Activated CD8-positive, alpha-beta memory T cell treated with anti-CD3 and anti-CD28 coated beads for 1 hour (primary cell): Measurements from ENCODE around the gene CFAP43.
A peak's percentile ranks its signal among the peaks of the same experiment; 100 is the strongest.

Experiments
- DNase-seq, 2 donors: peaks; one replicate each; pipeline ENCODE4 v3.0.0-alpha.2; 2020; ENCODE audit warnings: low read depth in 1 of 2; ENCODE audit errors: extremely low read depth in 1 of 2

CFAP43 gene, protein sequence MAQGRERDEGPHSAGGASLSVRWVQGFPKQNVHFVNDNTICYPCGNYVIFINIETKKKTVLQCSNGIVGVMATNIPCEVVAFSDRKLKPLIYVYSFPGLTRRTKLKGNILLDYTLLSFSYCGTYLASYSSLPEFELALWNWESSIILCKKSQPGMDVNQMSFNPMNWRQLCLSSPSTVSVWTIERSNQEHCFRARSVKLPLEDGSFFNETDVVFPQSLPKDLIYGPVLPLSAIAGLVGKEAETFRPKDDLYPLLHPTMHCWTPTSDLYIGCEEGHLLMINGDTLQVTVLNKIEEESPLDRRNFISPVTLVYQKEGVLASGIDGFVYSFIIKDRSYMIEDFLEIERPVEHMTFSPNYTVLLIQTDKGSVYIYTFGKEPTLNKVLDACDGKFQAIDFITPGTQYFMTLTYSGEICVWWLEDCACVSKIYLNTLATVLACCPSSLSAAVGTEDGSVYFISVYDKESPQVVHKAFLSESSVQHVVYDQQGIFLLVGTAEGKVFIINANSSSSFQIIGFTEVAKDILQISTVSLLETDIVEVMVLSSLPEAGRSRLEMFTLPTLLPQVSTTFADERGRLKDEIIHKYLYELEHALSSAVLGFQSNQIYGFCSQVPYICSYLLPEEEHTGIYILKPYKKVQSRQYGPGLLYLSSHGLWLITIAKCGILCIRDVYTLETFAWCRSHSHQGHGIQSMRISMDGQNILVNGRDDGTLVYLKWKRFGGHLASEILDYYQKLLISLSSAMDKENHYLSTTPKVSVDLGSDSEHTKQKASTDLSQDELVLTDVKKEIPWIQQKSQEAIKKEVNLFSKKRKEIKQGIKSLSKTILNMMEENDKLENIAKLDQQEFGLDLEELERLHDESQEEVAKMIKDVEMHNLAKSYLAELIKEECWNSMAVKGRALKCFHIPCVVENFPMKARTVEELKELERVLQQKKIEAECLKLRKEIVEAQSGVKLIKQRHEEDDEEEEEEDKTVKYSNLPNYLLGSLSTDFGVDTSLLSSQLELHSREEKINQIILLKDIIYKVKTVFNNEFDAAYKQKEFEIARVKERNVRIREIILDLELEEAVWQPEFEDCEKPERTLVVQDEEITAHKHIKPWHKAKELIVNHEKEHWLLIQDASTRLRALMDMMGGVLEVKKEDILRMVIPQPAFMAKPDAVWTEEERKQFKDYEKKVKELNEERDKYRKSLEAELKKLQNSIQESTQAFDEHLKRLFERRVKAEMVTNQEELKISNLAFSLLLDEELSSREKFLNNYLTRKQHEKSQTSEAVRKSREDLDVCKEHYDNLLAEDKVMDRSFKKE (N-terminal part only)

DNA sequence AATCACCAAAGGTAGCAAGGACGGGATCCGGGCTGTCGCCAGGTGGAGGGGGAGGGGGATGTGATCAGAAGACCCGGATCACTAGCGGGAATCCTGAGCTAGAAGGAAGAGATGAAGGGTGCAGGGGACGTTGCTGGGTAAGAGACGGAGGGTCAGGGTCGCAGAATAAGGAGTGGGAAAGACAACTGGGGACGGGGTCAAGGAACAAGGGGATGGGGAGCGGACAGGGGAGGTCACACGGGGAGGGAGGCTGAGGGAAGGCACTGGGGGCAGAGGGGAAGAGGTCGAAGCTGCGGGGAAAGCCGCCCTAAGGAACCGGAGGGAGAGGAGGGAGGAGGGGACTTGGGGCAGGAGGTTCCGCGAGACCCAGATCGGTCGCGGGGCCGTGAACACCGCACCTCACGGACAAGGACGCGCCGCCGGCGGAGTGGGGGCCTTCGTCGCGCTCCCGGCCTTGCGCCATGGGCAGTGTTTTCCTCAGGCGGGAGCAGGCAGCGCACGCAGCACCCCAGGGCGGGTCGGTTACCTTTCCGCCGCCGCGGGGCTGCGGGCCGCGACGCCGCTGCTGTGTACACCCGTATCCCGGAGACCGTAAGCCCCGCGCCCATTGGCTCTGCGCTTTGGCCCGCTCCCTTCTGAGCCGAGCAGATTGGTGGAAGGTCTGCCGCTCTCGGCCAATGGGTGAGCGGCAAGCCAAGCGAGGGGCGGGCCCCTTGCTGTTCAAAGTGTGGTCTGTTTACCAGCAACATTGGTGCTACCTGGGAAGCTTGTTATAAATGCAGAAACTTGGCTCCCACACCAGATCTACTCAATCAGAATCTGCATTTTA is at the start of gene CFAP43:
TSS of gene CFAP43 (minus strand) at position 581 of the 829 bp plus-strand sequence. CDS start at position 463, 118 bp downstream.
- peak; percentile 99 for DNase-seq

- DNase-seq = no peak
These were observed 49.5 kb upstream of the CFAP43 start for GRCh38 chr10:104281694-104282093.

- DNase-seq = no peak
These were observed 47.5 kb upstream of the CFAP43 start for GRCh38 chr10:104279550-104280259.

DNA sequence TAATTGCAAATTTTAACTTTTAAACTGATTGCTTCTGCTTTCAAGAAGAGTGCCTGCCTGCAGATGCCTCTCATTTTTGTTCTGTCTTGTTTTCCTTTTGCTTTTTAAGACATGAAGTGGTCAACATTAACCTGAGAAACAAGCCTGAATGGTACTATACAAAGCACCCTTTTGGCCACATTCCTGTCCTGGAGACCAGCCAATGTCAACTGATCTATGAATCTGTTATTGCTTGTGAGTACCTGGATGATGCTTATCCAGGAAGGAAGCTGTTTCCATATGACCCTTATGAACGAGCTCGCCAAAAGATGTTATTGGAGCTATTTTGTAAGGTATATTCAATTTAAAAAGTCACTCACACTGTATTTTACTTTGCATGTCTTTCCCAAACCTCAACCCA is 45.6 kb upstream of the CFAP43 start:
- DNase-seq = no peak

GRCh38 chr10:104276192-104276591 is 44.0 kb upstream of the CFAP43 start:
- DNase-seq = no peak

DNA sequence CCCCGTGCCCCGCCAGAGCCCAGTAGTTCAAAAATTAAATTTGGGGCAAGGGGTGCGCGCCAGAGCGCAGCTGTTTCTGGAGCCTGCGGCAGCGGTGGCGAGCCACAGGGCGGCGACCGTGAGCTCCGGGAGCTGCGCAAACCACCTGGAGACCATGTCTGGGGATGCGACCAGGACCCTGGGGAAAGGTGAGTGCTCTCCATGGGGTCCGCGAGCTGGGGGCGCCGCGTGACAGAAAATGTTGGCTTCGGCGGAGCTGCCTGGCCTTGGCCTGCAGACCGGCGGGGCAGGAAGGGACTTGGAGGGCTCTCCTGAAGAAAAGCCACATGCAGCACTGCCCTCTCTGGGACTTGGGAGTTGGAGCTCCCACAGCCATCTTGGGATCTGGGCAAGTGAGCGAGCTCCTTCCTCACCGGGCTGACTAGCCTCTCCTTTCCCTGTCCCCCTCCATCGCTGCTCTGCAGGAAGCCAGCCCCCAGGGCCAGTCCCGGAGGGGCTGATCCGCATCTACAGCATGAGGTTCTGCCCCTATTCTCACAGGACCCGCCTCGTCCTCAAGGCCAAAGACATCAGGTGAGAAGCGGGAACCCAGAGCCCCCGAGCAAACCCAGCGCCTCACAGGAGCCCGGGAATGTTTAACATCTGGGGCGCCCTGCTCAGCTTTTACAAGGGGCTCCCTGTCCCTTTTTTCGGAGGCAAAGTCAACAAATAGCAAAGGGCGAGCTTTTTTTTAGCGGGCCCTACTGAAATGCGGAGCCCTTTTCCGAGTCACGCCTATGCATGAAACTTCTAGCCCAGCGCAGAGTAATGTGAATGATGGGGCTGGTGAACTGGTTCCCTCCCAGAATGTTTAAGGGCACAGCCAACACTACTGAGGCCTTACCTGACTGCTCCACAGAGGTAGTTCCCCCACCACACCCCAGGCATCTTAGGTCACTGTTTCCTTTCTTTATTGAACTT is 42.9 kb upstream of the CFAP43 start:
- no peak for DNase-seq

DNA sequence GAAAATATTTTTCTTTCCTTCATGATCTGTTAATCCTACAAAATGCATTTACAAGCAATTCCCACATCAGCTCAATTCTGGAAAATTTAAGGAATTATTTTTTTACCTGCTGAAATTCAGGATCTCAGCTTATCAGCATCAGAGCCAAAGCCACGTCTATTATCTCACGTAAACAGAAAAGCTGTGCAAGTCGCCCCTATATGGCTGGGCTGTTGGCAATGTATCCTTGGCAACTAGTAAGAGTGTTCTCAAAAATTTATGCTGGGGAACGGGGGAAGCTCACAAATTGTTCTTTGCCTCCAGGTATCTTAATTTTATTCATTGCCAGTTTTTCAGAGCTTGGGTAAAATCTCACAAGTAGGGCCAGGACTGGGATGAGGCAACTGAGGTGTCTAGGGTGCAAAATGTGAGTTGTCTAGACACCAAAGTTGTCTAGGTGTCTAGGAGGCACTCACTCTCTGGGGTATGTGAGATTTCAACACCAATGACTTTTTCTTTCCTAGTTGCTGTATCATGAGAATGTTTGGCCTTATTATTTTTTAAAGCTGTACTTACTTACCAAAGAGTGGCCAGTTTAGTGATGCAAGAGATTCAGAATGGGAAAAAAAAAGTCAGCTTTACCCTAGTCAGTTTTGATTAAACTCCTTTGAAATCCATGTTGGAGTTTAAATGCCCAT is 41.9 kb upstream of the CFAP43 start:
- DNase-seq = no peak

DNA sequence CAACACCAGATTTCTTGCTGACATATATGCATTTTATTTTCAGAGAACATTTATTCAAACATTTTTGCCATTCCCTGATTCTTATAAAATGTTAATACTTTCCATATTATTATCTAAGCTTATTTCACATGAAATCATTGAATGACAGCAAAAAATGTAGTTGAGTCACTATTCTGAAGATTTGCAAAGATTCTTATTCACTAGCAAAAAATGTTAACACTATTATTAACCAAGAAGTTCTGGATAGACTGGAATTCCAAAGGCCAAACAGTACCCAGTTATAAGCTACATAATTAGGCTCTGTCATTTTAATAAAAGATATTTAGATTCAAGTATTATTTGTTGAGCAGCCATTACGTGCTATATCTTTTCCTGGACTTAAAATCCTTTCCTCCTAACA is 41.1 kb upstream of the CFAP43 start:
- DNase-seq = no peak

DNA sequence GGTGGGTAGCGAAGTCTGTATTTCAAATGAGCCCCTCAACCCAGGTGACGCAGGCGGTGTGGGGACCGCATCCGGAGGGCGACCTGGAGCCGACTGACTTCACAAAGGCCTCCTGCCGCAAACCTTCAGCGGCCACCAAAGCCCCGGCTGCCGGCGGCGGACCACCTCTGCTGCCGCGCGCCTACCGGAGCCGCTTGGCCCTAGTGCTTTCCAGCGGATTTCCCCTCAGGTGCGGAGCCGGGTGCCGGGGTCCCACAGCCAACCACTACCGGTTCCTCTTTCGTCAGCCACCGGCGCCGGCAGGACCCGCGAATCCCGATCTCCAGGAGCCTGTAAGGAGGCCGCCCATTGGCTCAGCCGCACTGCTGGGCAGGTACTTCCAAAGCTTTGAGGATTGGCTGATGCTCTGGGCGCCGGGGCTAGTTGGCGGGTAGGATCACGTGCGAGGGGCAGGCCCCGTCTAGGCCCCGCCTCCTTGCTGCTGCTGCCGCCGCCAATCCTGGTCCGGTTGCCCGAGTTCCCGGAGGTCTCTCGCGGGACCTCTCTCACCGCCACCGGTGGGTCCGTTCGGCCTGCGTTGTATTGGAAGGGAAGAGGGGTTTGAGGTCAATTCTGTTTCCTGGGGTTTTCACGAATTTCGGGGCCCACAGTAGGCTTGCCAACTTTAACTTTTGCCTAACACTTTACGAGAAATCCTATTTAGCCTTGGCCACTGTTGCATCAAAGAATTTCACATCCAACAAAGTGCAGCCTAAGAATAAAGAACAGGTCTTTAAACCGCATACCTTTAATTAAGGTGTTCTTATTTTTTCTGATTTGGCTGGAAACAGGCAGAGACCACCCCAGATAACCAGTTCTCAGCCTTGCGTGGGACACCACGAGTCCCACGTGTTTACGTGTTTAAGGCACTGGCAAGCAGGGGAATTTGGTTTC is 36.8 kb upstream of the CFAP43 start, which contains the start of gene GSTO2:
TSS of gene GSTO2 (plus strand) at position 472 of the 933 bp plus-strand sequence. CDS start 5,732 bp downstream, outside the sequence.
- DNase-seq = peak; percentile 93

DNA sequence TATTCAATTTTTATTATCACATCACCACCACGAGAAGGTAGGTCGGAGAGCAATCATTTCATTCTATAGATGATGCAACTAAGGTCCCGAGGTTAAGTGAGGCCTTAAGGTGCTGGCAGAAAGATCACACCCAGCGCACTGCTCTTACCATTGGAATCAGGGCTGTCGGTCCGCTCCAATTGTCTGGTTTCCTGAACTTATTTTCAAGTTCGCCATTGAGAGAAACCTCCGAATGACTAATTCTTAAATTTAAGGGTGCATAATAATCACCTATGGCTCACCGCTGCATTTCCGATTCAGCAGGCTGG is 36.2 kb upstream of the CFAP43 start:
- no peak for DNase-seq

- DNase-seq = no peak
These were observed 35.7 kb upstream of the CFAP43 start for GRCh38 chr10:104267721-104268404.

DNA sequence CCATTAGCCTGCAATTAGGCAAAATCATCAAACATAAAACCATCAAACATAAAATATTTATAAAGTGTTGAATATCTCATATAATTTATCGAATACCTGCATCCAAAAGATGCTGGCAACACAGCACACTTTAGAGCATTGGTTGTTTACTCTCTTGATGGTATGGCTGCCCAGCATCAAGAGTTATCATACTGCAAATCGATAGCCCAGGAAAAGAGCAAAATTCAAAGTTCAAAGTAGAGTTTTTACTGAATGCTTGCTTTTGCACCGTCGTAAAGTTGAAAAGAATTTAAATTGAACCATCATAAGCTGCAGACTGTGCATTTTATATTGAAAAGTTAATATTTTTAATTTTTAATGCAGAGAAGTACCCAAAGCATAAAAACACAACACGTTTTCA is 32.6 kb upstream of the CFAP43 start:
- DNase-seq = no peak

DNA sequence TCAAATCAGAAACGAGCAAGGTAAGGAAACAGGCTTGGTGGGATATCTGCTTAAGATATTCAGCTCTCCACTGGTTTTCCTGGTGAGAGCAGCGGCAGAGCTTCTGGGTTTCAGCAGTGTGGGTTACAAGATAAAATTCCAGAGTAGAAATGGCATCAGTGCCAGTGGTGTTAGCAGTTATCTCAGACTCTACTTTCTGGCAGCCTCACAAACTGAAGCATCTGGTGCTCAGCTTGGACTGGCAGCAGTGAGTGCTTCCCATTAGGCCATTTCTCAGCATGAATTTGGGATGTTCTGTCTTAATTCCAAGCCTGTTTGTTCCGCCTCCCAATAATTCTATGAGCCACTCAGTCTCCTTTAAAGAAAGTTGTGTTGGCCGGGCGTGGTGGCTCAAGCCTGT is 29.9 kb upstream of the CFAP43 start:
- no peak for DNase-seq

- no peak for DNase-seq
These were observed 28.6 kb upstream of the CFAP43 start for GRCh38 chr10:104260775-104261115.

DNA sequence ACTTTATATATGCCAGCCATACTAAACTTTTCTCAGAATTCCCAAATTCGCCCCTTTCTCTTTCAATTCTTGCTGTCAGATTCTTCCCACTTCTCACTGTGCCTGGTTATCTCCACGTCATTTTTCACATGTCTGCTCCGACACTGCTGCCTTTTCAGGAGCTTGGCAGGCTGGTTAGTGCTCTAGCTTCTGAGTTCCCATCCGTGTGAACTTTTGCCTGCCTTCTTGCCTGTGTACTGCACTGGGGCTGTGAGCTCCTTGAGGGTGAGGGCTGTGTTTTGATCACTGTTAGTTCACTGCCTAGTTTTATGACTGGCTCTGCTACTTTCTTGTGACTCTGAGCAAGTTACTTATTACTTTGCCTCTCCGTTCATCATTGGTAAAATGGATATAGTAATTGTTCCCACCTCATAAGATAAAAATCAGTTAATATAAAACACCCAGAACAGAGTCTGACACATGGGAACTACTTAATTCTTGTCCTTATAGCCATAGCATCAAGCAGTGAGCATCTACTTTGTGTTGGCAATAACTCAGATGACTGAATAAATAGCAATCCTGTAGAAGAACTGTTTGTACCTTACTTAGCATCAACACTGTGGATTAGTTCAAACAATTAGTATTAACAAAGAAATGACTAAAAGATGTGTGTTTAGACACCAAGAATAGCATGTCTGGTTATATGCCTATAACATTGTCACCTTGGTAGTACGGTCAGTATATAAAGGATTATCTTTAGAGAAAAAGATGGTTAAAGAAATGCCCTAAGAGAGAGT is 28.0 kb upstream of the CFAP43 start:
- DNase-seq = no peak

GRCh38 chr10:104259456-104259855 is 27.3 kb upstream of the CFAP43 start:
- DNase-seq = no peak
